MM.1S (cell line): ENCODE results near the gene SIRPA.

Experiments used
- EZH2 ChIP-seq: fragments of 300-600 bp; sonication (generic); optimal IDR thresholded peaks from 2 replicates; pipeline ENCODE3; 2017; ENCODE audit warnings: low read depth, mild to moderate bottlenecking, antibody characterized with exemption, low read length, mixed read lengths
- EZH2phosphoT487 ChIP-seq: fragments of 300-600 bp; sonication (generic); IDR thresholded peaks from 2 replicates; pipeline ENCODE4 v1.6.1; 2018; ENCODE audit warnings: antibody characterized with exemption, low read length
- TF ChIP-seq, protein P1 (sequence below): fragments of 300-600 bp; sonication (generic); IDR thresholded peaks from 2 replicates; pipeline ENCODE4 v1.5.1; 2016; ENCODE audit warnings: antibody characterized with exemption, low read length, mixed read lengths

DNA sequence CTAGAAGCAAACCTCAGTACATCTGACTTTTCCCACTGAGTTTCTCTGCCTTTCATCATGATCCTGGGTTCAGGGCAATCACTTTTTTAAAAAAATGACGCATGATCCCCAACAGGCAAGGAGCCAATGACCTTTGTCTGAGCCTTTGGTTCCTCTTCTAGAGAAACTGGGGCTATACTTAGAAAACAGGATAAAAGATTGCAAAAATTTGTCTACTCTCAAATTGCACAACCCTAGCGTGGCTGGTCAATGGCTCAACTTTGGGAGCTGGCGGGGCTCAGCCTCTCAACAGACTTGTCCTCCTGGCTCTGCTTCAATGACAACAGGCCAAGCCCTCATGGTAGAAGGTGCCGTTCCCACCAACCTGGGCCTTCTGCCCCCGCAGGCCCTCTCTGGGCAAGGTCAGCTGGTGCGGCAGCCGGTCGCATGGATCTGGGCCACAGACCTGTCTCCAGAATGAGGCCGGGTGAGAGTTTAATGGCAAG, 50.0 kb downstream of the SIRPA start:
- TF ChIP-seq, protein P1, sequence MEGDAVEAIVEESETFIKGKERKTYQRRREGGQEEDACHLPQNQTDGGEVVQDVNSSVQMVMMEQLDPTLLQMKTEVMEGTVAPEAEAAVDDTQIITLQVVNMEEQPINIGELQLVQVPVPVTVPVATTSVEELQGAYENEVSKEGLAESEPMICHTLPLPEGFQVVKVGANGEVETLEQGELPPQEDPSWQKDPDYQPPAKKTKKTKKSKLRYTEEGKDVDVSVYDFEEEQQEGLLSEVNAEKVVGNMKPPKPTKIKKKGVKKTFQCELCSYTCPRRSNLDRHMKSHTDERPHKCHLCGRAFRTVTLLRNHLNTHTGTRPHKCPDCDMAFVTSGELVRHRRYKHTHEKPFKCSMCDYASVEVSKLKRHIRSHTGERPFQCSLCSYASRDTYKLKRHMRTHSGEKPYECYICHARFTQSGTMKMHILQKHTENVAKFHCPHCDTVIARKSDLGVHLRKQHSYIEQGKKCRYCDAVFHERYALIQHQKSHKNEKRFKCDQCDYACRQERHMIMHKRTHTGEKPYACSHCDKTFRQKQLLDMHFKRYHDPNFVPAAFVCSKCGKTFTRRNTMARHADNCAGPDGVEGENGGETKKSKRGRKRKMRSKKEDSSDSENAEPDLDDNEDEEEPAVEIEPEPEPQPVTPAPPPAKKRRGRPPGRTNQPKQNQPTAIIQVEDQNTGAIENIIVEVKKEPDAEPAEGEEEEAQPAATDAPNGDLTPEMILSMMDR = no peak
- TF ChIP-seq EZH2phosphoT487 (no peak), EZH2 (no peak)
